Stimulated activated CD4-positive, alpha-beta T cell treated with anti-CD3 and anti-CD28 coated beads, Interleukin-1b, Interleukin-23, amount 100 ng/mL, for 48 hours (primary cell): ENCODE measurements around the gene ATP7B.
"Not testable (repeated sequence)": the region's sequence is repeated elsewhere in the genome, so short reads cannot be mapped to it uniquely, and the experiment has no call there.

Experiments
- DNase-seq: peaks from one replicate; pipeline ENCODE4 v3.0.0-alpha.2; 2020

The ATP7B gene

DNA sequence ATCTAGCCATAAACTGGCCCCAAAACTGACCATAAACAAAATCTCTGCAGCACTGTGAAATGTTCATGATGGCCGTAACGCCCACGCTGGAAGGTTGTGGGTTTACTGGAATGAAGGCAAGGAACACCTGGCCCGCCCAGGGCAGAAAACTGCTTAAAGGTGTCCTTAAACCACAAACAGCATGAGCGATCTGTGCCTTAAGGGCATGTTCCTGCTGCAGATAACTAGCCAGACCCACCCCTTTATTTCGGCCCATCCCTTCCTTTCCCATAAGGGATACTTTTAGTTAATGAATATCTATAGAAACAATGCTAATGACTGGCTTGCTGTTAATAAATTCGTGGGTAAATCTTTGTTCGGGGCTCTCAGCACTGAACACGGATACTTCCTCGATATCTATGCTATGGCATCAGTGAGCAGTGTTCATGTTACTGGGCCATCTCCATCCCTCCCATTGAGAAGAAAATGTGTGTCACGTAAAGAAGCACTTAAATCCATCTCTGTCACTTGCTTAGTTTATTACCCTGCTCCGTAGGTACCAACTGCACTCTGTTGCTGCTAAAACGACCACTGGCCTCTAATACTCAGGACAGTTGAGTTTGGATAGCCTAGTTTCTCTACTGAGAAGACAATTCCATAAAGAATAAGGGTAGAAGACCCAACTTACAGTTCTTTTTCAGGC, 5.3 kb downstream of the ATP7B start:
- no peak for DNase-seq

DNA sequence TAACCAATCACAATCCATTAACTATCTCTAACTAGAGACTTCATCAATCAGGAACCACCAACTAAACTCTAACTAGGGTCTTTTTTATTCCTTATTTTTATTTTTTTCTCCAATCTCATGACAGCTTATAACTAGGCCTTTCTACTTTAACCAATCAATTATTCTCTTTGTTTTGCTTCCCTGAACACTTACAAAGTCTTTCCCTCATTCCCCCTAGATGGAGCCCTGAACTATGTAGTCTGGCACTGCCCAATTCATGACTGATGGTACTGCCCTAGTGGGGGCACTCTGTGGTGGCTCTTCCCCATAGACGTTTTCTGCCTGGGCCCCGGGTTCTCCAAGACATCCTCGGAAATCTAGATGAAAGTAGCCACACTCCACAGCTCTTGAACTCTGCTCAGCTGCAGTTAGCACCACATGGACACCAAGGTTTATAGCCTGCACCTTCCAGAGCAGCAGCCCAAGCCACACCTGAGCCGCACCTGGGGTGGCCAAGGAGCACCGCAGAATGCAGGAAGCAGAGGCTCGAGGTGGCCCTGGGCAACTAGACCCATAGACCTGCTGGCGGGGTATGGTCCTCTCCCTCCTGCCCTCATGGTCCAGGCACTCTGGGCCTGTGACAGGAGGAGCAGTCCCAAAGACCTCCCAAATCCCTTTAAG, 6.6 kb downstream of the ATP7B start:
- no peak for DNase-seq

DNA sequence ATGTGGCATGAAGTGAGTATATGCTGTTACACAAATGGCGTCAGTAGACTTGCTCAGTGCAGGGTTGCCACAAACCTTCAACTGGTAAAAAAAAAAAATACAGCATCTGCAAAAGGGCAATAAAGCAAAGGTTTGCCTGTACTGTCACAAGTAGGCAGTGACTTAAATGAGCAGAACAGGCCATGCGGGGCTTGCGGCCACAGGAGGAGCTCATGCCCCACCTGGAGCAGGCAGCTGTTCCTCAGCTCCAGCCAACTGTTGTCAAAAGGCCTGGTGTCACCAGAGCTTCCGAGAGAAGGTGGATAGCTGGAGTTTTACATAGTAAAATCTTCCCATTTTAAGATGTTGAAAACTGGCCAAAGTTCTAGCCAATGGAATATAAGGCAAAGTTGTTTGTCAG, 7.7 kb downstream of the ATP7B start:
- no peak for DNase-seq

DNA sequence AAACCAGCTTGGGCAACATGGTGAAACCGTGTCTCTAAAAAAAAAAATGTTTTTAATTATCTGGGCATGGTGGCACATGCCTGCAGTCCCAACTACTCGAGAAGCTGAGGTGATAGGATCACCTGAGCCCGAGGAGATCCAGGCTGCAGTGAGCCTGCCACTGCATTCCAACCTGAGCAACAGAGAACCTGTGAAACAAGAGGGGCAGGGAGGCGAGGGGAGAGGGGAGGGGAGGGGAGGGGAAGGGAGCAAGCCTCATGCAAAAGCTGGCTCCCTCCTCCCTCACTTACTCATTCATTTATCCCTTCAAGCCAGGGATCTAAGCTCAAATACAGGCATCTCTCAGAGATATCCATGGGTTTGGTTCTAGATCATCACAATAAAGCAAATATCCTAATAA, 8.9 kb downstream of the ATP7B start:
- DNase-seq, result no peak

DNA sequence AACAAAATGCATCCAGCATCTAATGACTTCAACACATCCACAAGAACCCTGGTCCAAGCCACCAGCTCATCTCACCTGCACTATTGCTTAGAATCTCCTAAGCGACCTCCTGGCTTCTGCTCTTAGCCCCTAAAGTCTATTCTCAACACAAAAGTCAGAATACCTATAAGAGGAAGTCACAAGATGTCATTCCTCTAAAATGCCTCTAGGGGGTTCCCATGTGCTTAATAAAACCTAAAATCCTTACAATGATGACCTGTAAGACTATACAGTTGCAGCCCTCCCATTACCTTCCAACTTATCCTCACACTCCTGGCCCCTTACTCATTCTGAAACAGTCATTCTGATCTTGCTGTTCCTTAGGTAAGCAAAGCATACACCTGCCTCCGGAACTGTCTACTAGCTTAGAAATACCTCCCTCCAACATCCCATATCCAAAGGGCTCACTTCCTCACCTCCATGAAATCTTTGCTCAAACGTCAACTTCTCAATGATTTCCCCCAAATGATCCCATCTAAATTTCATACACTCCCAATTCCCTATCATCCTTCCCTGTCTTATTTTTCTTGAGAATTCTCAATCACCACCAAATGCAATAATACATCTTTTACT, 10.0 kb downstream of the ATP7B start:
- DNase-seq, result no peak

DNA sequence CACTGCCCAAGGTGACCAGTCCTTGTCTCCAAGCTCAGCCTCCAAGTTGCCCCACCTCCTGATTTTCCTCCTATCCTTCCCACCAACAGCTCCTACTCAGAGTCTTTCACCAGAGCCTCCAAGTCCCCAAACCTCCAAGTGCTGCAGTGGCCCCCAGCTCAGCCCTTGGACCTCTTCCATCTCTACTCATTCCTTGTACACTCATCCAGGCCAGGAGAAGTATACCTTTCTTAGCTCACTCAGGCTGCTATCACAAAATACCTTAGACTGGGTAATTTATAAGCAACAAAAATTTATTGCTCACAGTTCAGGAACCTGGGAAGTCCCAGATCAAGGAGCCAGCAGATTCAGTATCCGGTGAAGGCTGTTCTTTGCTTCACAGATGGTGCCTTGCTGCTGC, 11.3 kb downstream of the ATP7B start:
- DNase-seq, result no peak

DNA sequence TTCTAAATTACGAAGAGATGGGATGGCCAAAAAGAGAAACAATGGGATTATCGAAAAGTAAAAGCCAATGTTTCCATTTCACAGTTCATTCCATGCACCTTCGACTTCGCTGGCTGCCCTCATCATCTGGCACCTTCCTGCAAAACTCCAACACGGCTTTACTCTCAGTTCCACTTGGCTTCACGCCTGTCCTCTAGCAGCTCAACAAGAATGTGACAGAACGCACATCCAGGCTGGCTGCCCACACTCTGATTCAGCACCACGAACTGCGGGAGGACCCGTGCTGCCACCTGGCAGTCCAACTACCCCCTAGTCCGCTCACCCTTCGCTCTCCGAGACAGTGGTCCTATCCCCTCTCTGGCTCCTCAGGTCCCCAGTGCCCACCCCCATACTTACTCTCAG, 11.7 kb downstream of the ATP7B start:
- DNase-seq, result no peak

DNA sequence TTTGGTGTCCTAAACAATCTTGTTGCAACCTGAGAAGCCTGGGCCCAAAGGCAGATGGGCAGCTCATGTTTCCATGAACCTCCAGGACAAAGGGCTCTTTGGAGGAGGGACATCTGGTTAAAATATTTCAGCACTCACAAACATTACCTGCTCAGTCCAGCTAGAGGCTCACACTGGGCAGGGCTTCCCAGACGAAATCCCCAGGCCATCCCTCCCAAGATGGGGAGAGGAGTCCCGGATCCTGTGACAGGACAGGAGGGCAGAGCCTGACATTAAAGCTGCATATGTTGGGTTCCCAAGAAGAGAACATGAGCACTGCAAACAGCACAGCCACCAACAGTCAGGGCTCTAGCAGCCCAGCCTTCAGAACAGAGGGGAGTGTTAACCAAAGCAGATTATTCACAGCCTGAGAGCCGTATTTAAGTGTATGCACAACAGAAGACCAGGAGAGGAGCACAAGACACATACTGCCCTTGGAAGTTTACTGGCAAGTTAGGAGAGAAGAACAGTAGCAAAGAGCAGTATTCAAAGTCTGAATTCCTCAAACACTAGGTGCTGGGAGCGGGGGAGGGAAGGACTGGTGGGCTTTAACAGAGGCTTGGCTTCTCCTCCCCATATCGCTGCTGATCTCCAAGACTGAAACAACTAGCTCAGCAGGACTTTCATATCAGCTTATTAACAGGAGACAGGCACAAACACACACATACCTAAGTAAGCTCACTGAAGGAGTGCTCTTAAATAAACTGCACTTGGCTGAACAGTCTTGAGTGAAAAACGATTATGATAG, 12.3 kb downstream of the ATP7B start:
- no peak for DNase-seq

DNA sequence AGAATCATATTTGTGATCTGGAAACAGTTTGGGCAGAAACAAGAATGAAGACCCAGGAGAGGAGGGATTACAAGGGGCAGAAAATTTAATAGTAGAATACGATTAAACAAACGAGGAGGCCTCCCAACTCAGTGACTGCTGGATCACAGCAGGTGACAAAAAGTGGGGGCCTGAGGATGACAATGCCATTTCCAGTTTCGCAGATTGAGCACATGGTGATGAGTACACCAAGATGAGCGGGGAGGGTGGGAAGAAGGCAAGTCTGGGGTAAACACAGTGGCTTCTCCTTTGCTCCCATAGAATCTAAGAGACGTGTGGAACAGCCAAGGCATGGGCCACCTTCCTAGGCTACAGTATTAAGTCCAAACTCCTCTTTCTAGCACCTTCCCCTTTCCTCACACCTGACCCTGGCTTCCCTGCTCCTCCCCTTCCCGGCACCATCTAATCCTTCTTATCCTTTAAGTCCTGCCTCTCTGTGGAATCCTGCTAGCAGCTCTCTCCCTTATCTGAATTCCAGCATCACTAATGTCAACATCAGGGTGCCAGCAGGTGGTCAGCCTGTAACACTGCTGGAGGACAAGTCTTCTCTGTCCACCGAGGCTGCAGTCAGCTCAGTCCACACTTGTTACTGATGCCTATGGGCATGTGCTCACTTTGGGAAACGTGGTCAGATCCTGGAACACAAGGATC, 13.5 kb downstream of the ATP7B start:
- no peak for DNase-seq

DNA sequence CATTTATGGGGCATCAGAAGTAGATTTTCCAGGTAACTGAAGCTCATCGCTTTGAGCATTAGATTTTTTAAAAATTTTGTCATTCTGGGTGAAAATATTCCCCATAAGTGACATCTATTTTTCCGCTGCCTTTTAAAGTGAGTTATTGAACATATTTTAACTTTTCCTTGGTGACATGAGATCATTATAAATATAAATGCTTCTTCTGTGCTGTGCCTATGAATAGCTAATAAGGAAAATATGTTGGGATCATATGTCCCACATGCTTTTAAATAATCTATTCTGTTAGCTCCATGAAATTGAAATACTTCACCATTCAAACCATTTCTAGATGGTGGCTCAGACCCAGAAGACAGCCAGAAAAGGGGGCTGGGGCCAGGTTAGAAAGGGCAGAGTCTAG, 14.1 kb downstream of the ATP7B start:
- no peak for DNase-seq

DNA sequence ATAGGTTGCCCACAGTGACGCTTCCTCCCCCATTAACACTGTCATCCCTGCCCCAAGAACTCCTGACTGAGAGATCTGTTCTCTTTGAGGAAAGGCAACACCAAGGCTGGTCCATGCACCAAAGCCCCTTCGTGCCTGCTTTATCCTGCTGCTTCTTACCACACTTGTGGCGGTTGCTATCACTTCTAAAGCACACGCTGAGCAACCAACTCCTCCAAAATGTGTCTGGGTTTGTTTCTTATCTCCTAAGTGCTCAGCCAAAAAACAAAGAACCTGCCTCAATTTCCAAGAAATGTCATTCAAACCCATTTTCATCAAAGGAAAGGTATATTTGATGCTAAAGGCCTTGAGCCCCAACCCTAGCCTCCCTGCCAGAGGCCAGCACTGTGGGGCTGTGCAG, 14.6 kb downstream of the ATP7B start:
- DNase-seq, result no peak

DNA sequence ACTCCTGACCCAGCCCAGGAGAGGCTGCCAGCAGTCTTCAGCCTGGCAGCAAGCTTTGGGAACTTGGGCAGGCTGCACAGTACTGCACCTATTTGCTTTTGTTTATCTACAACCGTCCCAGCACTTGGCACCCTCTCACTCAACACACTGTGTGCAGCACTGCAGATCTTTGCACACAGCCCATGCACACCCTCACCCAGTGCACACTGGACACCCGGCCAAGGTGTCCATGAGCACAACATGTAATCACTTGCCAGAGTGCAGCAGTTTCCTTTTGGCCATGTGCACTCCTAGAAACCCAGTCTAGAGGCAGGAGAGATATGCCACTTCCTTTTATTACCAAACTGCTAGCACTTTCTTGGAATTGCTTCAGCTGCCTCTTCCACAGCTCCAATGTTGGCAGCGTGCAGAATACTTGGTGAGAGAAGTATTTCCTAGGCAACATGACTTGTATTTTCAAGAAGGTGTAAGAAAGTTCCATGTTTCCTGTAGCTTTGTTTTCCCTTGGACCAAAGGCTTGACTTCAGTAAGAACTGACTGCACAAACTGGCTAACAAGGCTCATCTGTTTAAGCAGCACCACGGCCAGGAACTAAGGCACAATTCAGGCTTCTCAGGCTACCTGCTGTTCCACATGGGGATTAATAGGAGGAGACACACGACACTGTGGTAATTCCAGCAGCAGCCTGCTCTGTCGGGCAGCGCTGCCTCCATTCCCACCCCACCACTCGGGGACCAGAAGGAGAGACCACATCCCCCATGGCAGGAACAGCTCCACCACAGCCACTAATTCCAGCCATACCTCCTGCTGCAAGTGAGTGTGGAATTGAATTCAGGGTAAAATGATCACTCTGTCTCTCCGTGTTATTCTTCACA, 15.3 kb downstream of the ATP7B start:
- DNase-seq, result no peak

DNA sequence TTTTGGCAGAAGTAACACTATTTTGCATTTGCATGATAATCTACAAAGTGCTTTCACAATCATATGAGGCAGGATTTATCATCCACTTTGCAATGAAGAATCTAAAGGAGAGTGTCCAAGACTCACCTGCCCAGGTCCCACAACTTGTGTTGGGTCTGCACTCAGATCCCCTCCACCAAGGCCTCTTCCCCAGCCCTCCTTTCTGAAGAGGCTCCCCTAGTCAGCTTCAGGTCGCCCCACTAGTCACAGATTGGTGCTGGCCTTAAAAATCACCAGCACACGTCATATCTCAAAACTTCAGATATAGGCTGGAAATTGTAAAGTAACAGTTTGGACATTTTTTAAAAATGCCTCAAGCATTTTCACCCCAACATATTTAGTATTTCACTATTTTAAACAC, 17.5 kb downstream of the ATP7B start:
- no peak for DNase-seq

DNA sequence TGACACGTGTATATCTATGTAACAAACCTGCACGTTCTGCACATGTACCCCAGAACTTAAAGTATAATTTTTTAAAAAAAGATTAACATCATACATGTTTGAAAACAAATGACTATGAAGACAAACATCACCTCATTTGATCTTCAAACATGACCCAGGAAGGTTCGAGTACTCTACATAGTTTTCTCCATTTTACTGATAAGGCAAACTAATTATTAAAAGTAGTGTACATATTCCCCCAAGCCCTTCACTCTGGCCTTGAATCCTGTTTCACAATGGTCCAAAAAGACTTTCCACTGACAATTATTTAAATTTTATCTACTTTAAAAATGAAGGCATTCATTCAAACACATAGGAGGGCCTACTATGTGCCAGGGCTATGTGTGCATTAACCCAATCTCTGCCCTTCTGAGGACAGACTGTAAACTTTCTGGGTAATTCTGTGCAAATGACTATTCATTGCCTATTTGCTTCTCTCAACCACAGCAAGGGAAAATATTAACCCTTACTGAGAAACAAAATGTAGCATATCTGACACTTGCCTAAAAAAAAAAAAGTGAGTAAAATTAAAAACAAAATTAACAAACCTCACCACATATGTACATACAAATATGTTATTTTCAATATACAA, 22.1 kb downstream of the ATP7B start:
- DNase-seq, result no peak

DNA sequence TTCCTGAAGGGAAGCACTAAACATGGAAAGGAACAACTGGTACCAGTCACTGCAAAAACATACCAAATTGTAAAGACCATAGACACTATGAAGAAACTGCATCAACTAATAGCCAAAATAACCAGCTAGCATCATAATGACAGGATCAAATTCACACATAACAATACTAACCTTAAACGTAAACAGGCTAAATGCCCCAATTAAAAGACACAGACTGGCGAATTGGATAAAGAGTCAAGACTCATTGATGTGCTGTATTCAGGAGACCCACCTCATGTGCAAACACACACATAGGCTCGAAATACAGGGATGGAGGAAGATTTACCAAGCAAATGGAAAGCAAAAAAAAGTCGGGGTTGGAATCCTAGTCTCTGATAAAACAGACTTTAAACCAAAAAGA, 26.3 kb downstream of the ATP7B start:
- not testable (repeated sequence) for DNase-seq

DNA sequence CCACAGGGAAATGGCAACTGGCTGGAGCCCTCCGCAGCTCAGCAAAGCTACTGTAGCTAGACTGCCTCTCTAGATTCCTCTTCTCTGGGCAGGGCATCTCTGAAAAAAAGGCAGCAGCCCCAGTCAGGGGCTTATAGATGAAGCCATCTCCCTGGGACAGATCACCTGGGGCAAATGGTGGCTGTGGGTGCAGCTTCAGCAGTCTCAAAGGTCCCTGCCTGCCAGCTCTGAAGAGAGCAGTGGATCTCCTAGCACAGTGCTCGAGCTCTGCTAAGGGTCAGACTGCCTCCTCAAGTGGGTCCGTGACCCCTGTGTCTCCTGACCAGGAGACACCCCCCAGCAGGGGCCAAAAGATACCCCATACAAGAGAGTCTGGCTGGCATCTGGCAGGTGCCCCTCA, 28.0 kb downstream of the ATP7B start:
- not testable (repeated sequence) for DNase-seq

DNA sequence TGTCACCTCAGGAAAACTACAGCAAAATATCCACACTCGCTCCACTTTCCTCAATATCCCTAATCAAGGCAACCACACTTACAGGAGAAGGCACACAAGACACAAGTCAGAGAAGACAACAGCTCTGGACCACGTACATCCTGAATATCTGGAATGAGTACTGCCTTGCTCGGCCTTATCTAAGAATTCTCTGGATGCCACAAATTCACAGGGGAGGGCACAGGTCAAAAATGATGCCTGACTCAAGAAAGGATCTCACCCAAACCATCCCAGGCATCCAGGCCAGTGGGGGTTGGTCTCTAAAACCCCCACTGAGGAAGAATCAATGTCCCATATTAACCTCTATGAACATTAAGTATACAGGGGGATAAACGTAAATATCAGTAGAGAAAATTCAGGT, 29.9 kb downstream of the ATP7B start:
- DNase-seq, result no peak

DNA sequence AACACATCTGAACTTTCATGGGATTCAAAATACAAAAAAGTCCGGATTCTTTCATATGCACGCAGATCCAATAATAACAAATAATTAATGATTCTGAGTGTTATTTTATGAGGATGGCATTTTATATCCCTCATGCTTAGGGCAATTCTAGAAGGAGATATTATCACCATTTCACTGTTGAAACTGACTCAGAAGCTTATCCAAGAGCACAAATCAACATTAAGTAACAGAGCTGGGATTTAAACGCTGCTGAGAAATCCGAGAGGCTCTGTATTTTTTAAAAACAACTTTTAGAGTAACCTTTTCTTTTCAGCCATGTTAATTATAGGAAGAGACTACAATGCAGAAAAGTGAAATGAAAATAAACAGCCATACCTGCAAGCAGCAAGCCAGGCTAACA, 30.3 kb downstream of the ATP7B start:
- DNase-seq, result no peak

DNA sequence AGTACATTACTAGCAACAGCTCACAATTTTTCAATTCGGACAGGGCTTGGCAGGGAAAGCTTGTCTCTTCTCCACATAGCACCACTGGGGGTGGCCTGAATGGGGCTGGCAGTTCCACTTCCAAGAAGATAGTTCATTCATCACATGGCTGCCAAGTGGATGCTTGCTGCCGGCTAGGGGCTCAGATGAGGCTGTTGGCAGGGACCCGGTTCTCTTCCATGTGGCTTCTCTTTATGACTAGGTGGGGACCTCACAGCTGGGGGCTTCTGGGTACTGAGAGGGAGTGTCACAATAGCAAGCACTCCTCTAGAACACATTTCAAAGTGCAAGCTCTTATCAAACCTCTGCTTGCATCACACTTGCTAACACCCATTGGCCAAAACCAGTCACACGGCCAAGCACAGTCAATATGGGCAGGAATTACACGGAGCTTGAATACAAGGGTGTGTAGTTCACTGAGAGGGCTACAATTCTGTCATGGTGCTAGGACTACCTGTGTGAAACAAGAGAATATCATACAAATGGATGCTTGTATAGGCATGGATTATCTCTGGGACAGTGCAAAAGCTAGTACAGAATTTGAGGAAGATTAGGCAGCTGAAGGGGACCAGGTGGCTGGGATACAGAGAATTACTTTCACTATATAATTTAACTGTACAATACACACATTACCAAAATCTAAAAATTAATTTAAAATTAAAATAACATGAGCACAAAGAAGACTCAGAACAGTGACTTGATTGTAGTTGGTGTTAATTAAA, 32.3 kb downstream of the ATP7B start:
- no peak for DNase-seq

DNA sequence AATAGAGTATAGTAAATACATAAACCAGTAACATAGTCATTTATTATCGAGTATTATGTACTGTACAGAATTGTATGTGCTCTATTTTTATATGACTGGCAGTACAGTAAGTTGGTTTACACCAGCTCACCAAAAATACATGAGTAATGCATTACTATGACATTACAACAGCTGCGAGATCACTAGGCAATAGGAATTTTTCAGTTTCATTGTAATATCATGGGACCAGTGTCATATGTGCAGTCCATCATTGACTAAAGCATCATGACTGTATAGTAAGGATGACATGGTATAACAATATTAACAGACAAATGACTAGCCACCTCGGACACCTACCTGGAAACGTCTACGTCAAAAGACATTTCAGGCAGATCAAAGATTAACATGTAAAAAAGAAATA, 33.6 kb downstream of the ATP7B start:
- no peak for DNase-seq

DNA sequence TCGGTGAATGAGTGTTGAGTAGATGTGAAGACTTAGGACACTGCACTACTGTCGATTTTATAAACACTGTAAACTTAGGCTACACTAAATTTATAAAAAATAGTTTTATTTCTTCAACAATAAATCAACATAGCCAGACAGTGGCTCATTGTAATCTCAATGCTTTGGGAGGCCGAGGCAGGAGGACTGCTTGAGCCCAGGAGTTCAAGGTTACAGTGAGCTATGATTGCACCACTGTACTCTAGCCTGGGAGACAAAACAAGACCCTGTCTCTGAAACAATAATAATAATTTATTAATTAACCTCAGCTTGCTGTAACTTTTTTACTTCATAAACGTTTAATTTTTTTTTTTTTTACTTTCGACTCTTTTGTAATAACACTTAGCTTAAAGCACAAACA, 34.4 kb downstream of the ATP7B start:
- DNase-seq, result no peak
